Measurements from ENCODE around the gene SYT1.

- TF ChIP-seq L3MBTL2 (conservative IDR thresholded peaks at IDR 0.05) (no peak), TARDBP (IDR thresholded peaks at IDR 0.05) (no peak)
Measured at GRCh38 chr12:79411791-79412190, 547.2 kb downstream of the SYT1 start.
